ENCODE data around the gene LRRTM4. TPM values are rescaled to one million over a fixed set of nuclear protein-coding genes. Genes with fewer than 3 reads are reported as not detected.

The LRRTM4 gene
- polyA plus RNA-seq, 1 of the 3 experiments (the other 2 are of a cell fraction): 0.10 TPM

- Histone ChIP-seq H3K4me2 (no peak overlapping the region), H3K27me3 (ENCODE audit: insufficient read depth) (no peaks in the 10 kb centered on the region), H3K9me2 (no peaks in the 10 kb centered on the region), H3K9ac (no peak overlapping the region), H3K4me3 (ENCODE audit: low read depth in 2 of 2, low read length in 1 of 2) (no peak overlapping the region), H3F3A (replicated peaks; ENCODE audit: insufficient read depth) (no peaks in the 10 kb centered on the region), H3K27ac (ENCODE audit: low read depth in 2 of 2, low read length in 1 of 2) (no peak overlapping the region), H4K20me1 (ENCODE audit: insufficient read depth) (no peaks in the 10 kb centered on the region), H3K36me3 (replicated peaks in 1 of 2; ENCODE audit: control insufficient read depth in 1 of 2, insufficient read depth in 2 of 2, low read length in 1 of 2) (no peaks in the 10 kb centered on the region), H3K4me1 (ENCODE audit: control insufficient read depth in 1 of 2, insufficient read depth in 2 of 2, low read depth in 1 of 2, low read length in 1 of 2) (no peaks in the 10 kb centered on the region), H2AFZ (ENCODE audit: low read depth) (no peak overlapping the region), H3K9me3 (no peaks in the 10 kb centered on the region), H3K79me2 (ENCODE audit: insufficient read depth) (no peaks in the 10 kb centered on the region)
- ChIA-PET POLR2A (no interaction called here), CTCF (interaction anchor here (0.9 to 1.3 kb wide), 2 partner anchors 14 to 17 kb away, joined by 3 read pairs; no protein-coding TSS in a partner anchor)
- DNase-seq: no peak
- TF ChIP-seq CTCF (IDR thresholded peaks at IDR 0.05): no peak
- no peak for TF ChIP-seq YY1 (IDR thresholded peaks at IDR 0.05; ENCODE audit: low read depth)
- no peak for TF ChIP-seq EZH2phosphoT487 (IDR thresholded peaks at IDR 0.05; ENCODE audit: borderline replicate concordance, low read depth)
Measured at GRCh38 chr2:77199411-77199810, 322.8 kb downstream of the LRRTM4 start.

GRCh38 chr2:77193858-77194448 is 328.2 kb downstream of the LRRTM4 start:
- Histone ChIP-seq H3K4me3 (ENCODE audit: low read depth in 2 of 2, low read length in 1 of 2) (no peak overlapping the region), H3K4me2 (no peak overlapping the region), H3K4me1 (ENCODE audit: control insufficient read depth in 1 of 2, insufficient read depth in 2 of 2, low read depth in 1 of 2, low read length in 1 of 2) (no peaks in the 10 kb centered on the region), H3K9ac (no peak overlapping the region), H4K20me1 (ENCODE audit: insufficient read depth) (no peaks in the 10 kb centered on the region), H3F3A (replicated peaks; ENCODE audit: insufficient read depth) (no peaks in the 10 kb centered on the region), H2AFZ (ENCODE audit: low read depth) (no peak overlapping the region), H3K79me2 (ENCODE audit: insufficient read depth) (no peaks in the 10 kb centered on the region), H3K9me3 (no peaks in the 10 kb centered on the region), H3K27ac (ENCODE audit: low read depth in 2 of 2, low read length in 1 of 2) (no peak overlapping the region), H3K27me3 (ENCODE audit: insufficient read depth) (no peaks in the 10 kb centered on the region), H3K36me3 (replicated peaks in 1 of 2; ENCODE audit: control insufficient read depth in 1 of 2, insufficient read depth in 2 of 2, low read length in 1 of 2) (no peaks in the 10 kb centered on the region), H3K9me2 (no peaks in the 10 kb centered on the region)
- CTCF ChIA-PET: no interaction called here
- WGBS (ENCODE audit: low lambda C conversion rate): 45% methylated on average over 4 of the region's 4 CpGs
- DNase-seq: no peak
- TF ChIP-seq MXI1 (IDR thresholded peaks at IDR 0.05; ENCODE audit: low read depth, low read length) (no peak), EP300 (IDR thresholded peaks at IDR 0.05; ENCODE audit: borderline replicate concordance in 1 of 2, low read depth in 1 of 2, low read length in 1 of 2) (no peak), GABPA (IDR thresholded peaks at IDR 0.05; ENCODE audit: low read depth) (no peak), REST (IDR thresholded peaks at IDR 0.05; ENCODE audit: low read depth, low read length) (no peak), USF1 (IDR thresholded peaks at IDR 0.05; ENCODE audit: borderline replicate concordance, low read depth) (no peak), FOSL2 (IDR thresholded peaks at IDR 0.05; ENCODE audit: borderline replicate concordance, low read depth) (no peak), TEAD4 (IDR thresholded peaks at IDR 0.05; ENCODE audit: borderline replicate concordance, insufficient read depth) (no peak), CHD2 (IDR thresholded peaks at IDR 0.05; ENCODE audit: low read length, partially characterized antibody) (no peak), GATA2 (CRISPR knock-in tag; IDR thresholded peaks at IDR 0.05) (no peak)
- POLR2A ChIA-PET: no interaction called here

All from SK-N-SH (cell line).